Thoracic aorta (tissue), 2 donors: ENCODE data around the gene FGD4. TPM values are rescaled to one million over a fixed set of nuclear protein-coding genes. Genes with fewer than 3 reads are reported as not detected.
A peak's percentile ranks its signal among the peaks of the same experiment; 100 is the strongest.
"Not testable (repeated sequence)": the region's sequence is repeated elsewhere in the genome, so short reads cannot be mapped to it uniquely, and the experiment has no call there.

Experiments
- ATAC-seq: fragments of 150-250 bp; one replicate; pipeline ENCODE4 v1.8.0; 2017; ENCODE audit warnings: low read depth; ENCODE audit not compliant: insufficient number of reproducible peaks, low FRiP score
- DNase-seq: peaks from one replicate; pipeline ENCODE4 v3.0.0-alpha.2; 2020; ENCODE audit warnings: low spot score
- H3K27ac ChIP-seq, 2 donors: fragments of 200-600 bp; sonication (generic); 1 replicate in 1 of 2; 2 replicates in 1 of 2; pipeline ENCODE4 v1.5.1; 2016; ENCODE audit warnings: mild to moderate bottlenecking in 2 of 2, moderate library complexity in 2 of 2
- H3K27me3 ChIP-seq: fragments of 200-600 bp; sonication (generic); replicated peaks from 2 replicates; pipeline ENCODE4 v1.6.0; 2016; ENCODE audit warnings: mild to moderate bottlenecking; ENCODE audit not compliant: insufficient read depth
- H3K36me3 ChIP-seq: fragments of 200-600 bp; sonication (generic); one replicate; pipeline ENCODE4 v1.5.1; 2016
- H3K4me1 ChIP-seq, 2 donors: fragments of 200-600 bp; sonication (generic); 1 replicate in 1 of 2; 2 replicates in 1 of 2; pipeline versions ENCODE4 v1.5.1 to v1.6.0; 2016; ENCODE audit warnings: low read depth in 2 of 2, mild to moderate bottlenecking in 1 of 2; ENCODE audit not compliant: control insufficient read depth in 1 of 2
- H3K4me3 ChIP-seq: fragments of 200-600 bp; sonication (generic); 2 replicates; pipeline ENCODE4 v1.5.1; 2016; ENCODE audit warnings: mild to moderate bottlenecking
- H3K9me3 ChIP-seq: fragments of 200-600 bp; sonication (generic); 2 replicates; pipeline ENCODE4 v1.5.1; 2016
- CTCF ChIP-seq: fragments of 200-600 bp; sonication (generic); IDR thresholded peaks from one replicate; pipeline ENCODE4 v1.5.1; 2019; ENCODE audit warnings: antibody characterized with exemption
- total RNA-seq, 2 donors: library from RNA; depleted of rRNA; stranded (reverse); fragments of >200 nt; gene quantifications; one replicate each; pipeline versions ENCODE4 v1.1.0 to v1.2.3, GENCODE V29; 2016

The FGD4 gene
- total RNA-seq, 2 donors from 2014 or later, result 52.7 to 61.6 TPM

DNA sequence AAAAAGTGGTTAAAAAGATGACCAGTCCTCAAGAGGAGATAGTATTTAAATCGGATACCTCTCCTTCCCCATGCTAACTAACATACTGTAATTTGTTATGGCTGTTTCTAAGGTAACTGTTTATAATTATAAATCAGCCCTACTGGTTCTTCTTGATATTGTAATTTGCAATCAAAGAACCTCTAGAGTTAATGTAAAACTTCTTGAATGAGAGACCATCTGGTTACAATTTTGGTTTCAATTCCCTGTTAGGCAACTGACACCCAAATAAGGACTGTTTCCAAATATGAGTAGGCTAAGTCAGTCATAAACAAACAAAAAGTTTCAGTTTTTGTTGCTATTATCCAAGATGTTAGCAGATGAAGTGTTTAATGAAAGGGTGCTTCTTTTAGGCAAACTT, 159.5 kb downstream of the FGD4 start:
- Histone ChIP-seq H3K27ac (no peak overlapping the region), H3K4me1 (peaks cover 5 to 38% of the 10 kb centered on the region in 2 donors), H3K27me3 (no peaks in the 10 kb centered on the region), H3K4me3 (peak overlapping the region; percentile 20), H3K9me3 (no peaks in the 10 kb centered on the region), H3K36me3 (no peaks in the 10 kb centered on the region)
- TF ChIP-seq CTCF, result no peak
- ATAC-seq (no peak), DNase-seq (no peak)

- Histone ChIP-seq H3K36me3 (no peaks in the 10 kb centered on the region), H3K4me1 (peaks cover 5 to 32% of the 10 kb centered on the region in 2 donors), H3K9me3 (no peaks in the 10 kb centered on the region), H3K27ac (no peak overlapping the region), H3K4me3 (peak overlapping the region; percentile 20), H3K27me3 (no peaks in the 10 kb centered on the region)
- no peak for TF ChIP-seq CTCF
- DNase-seq, result no peak
- no peak for ATAC-seq
Measured at GRCh38 chr12:32559434-32559833, 160.1 kb downstream of the FGD4 start.

- no peak overlapping the region for H3K4me3 ChIP-seq
- no peak overlapping the region for H3K27ac ChIP-seq
- H3K36me3 ChIP-seq, result no peaks in the 10 kb centered on the region
- TF ChIP-seq CTCF, result no peak
- ATAC-seq (no peak), DNase-seq (no peak)
- H3K27me3 ChIP-seq, result no peaks in the 10 kb centered on the region
- peaks cover 5 to 25% of the 10 kb centered on the region in 2 donors for H3K4me1 ChIP-seq
- H3K9me3 ChIP-seq, result no peaks in the 10 kb centered on the region
Measured at GRCh38 chr12:32560520-32560919, 161.2 kb downstream of the FGD4 start.

- ATAC-seq (no peak), DNase-seq (no peak)
- no peaks in the 10 kb centered on the region for H3K9me3 ChIP-seq
- H3K36me3 ChIP-seq, result no peaks in the 10 kb centered on the region
- H3K27ac ChIP-seq, result no peak overlapping the region
- H3K4me3 ChIP-seq, result no peak overlapping the region
- H3K27me3 ChIP-seq, result no peaks in the 10 kb centered on the region
- peaks cover 11 to 29% of the 10 kb centered on the region in 2 donors for H3K4me1 ChIP-seq
- no peak for TF ChIP-seq CTCF
Measured at GRCh38 chr12:32561931-32562341, 162.6 kb downstream of the FGD4 start.

DNA sequence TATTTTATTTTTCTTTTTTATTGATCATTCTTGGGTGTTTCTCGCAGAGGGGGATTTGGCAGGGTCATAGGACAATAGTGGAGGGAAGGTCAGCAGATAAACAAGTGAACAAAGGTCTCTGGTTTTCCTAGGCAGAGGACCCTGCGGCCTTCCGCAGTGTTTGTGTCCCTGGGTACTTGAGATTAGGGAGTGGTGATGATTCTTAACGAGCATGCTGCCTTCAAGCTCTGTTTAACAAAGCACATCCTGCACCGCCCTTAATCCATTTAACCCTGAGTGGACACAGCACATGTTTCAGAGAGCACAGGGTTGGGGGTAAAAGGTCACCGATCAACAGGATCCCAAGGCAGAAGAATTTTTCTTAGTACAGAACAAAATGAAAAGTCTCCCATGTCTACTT, 163.1 kb downstream of the FGD4 start:
- not testable (repeated sequence) for H3K27me3 ChIP-seq, DNase-seq, H3K36me3 ChIP-seq, H3K4me3 ChIP-seq, ATAC-seq, H3K9me3 ChIP-seq, H3K27ac ChIP-seq
- H3K4me1 ChIP-seq, result peaks cover 12 to 34% of the 10 kb centered on the region in 2 donors

DNA sequence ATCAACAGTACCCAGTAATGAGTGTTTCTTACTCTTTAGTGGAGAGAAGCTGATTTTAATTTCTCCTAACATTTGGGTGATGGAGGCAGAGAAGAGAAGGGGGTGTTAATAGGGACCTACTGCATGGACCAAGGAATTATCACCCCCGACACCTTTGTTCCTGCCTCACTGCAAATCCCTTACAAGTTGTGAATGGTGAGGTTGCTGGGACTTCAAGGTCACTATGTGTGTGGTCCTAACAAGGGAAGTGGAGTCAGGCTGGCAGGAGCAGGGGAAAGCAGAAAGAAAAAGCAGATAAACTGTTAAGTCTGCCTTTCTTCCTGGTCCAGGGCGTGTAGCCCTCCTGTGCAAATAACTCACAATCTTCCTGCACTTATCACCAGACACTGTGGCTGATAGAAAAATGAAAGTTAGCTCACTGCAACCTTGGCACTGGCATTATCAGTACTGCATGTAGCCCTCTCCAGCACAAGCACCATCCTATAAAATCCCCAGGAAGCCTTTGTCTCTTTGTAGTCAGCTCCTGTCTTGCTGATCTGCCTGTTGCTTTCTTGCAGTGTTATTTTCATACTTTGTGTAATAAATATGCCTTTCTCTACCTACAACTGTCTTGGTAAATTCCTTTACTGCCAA, 167.4 kb downstream of the FGD4 start:
- ATAC-seq, result no peak
- no peak for DNase-seq
- TF ChIP-seq CTCF, result no peak
- Histone ChIP-seq H3K27me3 (no peaks in the 10 kb centered on the region), H3K9me3 (no peaks in the 10 kb centered on the region), H3K4me1 (peaks cover 17 to 27% of the 10 kb centered on the region in 2 donors), H3K36me3 (no peaks in the 10 kb centered on the region), H3K4me3 (no peak overlapping the region), H3K27ac (no peak overlapping the region)
